Kidney (tissue), 14 donors: Measurements from ENCODE around the gene VMO1. TPM values are rescaled to one million over a fixed set of nuclear protein-coding genes. Genes with fewer than 3 reads are reported as not detected.

Source experiments
- DNase-seq, 5 donors: peaks; one replicate each; pipeline ENCODE4 v3.0.0-alpha.2; 2013 to 2020
- FAIRE-seq: peaks from 2 replicates; lab custom pipeline; 2012; peaks lifted over from hg19 to GRCh38; lab: Jason Lieb, UNC
- H3K27ac ChIP-seq, 2 donors: one replicate each; pipeline ENCODE4 v1.7.0; 2013; ENCODE audit warnings: low read depth in 2 of 2, low read length in 2 of 2, inconsistent platforms in 1 of 2
- H3K27me3 ChIP-seq: one replicate; pipeline ENCODE4 v1.7.1; 2013; ENCODE audit warnings: low read length, inconsistent platforms; ENCODE audit not compliant: control insufficient read depth, insufficient read depth
- H3K36me3 ChIP-seq, 3 donors: one replicate each; pipeline versions ENCODE4 v1.7.0 to v1.7.1; 2013; ENCODE audit warnings: low read length in 3 of 3, control low read depth in 1 of 3, inconsistent platforms in 1 of 3; ENCODE audit not compliant: insufficient read depth in 3 of 3, control insufficient read depth in 2 of 3
- H3K4me1 ChIP-seq, 3 donors: one replicate each; pipeline versions ENCODE4 v1.7.0 to v1.7.1; 2013; ENCODE audit warnings: low read length in 3 of 3, inconsistent platforms in 1 of 3, low read depth in 1 of 3; ENCODE audit not compliant: control insufficient read depth in 2 of 3, insufficient read depth in 2 of 3
- H3K4me3 ChIP-seq, 3 donors: one replicate each; pipeline versions ENCODE4 v1.7.0 to v1.8.1; 2013; ENCODE audit warnings: low read length in 3 of 3, control low read depth in 1 of 3, inconsistent platforms in 1 of 3
- H3K9ac ChIP-seq, 3 donors: one replicate each; pipeline versions ENCODE4 v1.7.0 to v1.7.1; 2013; ENCODE audit warnings: low read length in 3 of 3, control low read depth in 1 of 3, inconsistent platforms in 1 of 3
- H3K9me3 ChIP-seq, 3 donors: one replicate each; pipeline versions ENCODE4 v1.7.0 to v1.7.1; 2013; ENCODE audit warnings: low read length in 3 of 3, control low read depth in 1 of 3, inconsistent platforms in 1 of 3; ENCODE audit not compliant: control insufficient read depth in 2 of 3, insufficient read depth in 1 of 3
- CTCF ChIP-seq: IDR thresholded peaks from 3 replicates; pipeline ENCODE4 v1.5.1; 2012; ENCODE audit warnings: mild to moderate bottlenecking, moderate library complexity, borderline replicate concordance; ENCODE audit not compliant: insufficient read depth; ENCODE audit errors: extremely low read depth
- intact Hi-C: fragments of 100-400 bp; cut with DNase I; formaldehyde crosslinking; loops from one replicate; pipeline ENCODE4 v1.11.1; 2022
- polyA plus RNA-seq: library from polyadenylated mRNA; stranded (reverse); fragments of 350-450 nt; fragmentation: Illumina TruSeq; extraction: RNeasy Lipid Tissue Mini Kit (QIAGEN cat#74804); gene quantifications from one replicate; pipeline ENCODE4 v1.2.3, GENCODE V29; 2014; ENCODE audit warnings: low read depth, low replicate concordance; ENCODE audit not compliant: insufficient read depth
- total RNA-seq: library from RNA; stranded (reverse); fragmentation: NEBNext Ultra II Directional; extraction: Animal tissue kit (Norgen Biotek cat#: 25700); gene quantifications from one replicate; pipeline ENCODE4 v1.2.1, GENCODE V29; 2021
- donor health status: control.
- donor health status: control.
- donor health status: control.
- donor health status: control.
- donor health status: control.
- donor health status: DM: yes; HTN: yes; CAD: no.
- donor health status: Normal renal cell carcinoma (clear cell type).

Gene VMO1
- total and polyA plus RNA-seq, 2 donors from 2014 or later = 2.5 to 3.0 TPM

DNA sequence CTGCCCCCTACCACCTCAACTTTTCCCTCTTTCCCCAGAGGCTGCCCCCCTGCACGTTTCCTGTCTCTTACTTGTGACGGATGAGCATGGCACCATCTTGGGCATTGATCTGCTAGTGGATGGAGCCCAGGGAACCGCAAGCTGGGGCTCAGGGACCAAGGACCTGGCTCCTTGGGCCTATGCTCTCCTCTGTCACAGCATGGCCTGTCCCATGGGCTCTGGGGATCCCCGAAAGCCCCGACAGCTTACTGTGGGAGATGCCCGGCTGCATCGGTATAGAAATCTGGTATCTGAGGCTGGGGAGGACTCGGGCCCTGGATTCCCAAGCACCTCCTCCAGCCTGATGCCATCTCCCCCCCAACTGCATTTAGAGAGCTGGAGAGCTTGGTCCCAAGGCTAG is 44.6 kb downstream of the VMO1 start:
- no peak for TF ChIP-seq CTCF
- FAIRE-seq (no peak), DNase-seq (peak in 1 of 5 donors; percentile 29)
- Histone ChIP-seq H3K9me3 (no peaks in the 10 kb centered on the region), H3K4me3 (no peak overlapping the region), H3K27ac (no peak overlapping the region), H3K36me3 (no peaks in the 10 kb centered on the region), H3K9ac (no peak overlapping the region), H3K27me3 (peaks cover 11% of the 10 kb centered on the region), H3K4me1 (peaks cover 0 to 6% (median 0%) of the 10 kb centered on the region in 3 donors)
- intact Hi-C loops = no loop called here

GRCh38 chr17:4740584-4740983 is 45.6 kb downstream of the VMO1 start:
- Histone ChIP-seq H3K27me3 (peaks cover 11% of the 10 kb centered on the region), H3K4me1 (peaks cover 0 to 6% (median 0%) of the 10 kb centered on the region in 3 donors), H3K27ac (no peak overlapping the region), H3K9me3 (no peaks in the 10 kb centered on the region), H3K36me3 (no peaks in the 10 kb centered on the region), H3K4me3 (no peak overlapping the region), H3K9ac (no peak overlapping the region)
- no peak for TF ChIP-seq CTCF
- FAIRE-seq = no peak
- peak in 1 of 5 donors; percentile 69 for DNase-seq
- intact Hi-C loops = no loop called here

DNA sequence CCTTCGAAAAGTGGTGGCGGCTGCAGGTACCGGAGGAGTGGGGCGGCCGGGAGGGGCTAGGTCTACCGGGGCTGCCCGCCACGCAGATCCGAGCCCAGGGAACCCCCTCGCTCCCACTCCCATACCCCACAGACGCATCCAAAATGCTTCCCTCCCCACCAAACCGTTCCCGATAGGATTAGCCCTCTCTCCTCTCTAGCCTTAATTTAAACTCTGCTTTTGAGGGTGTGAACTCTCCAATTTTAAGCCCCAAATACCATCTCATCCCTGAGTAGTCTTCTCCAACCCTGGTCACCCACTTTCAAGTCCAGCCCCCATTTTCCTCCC is 46.2 kb downstream of the VMO1 start:
- no peak overlapping the region for H3K9ac ChIP-seq
- no peak for DNase-seq

More for the DNA sequence above, 46.2 kb downstream of the VMO1 start:
- H3K36me3 ChIP-seq = no peaks in the 10 kb centered on the region
- no peaks in the 10 kb centered on the region for H3K9me3 ChIP-seq
- H3K27me3 ChIP-seq = peaks cover 9% of the 10 kb centered on the region
- no peak for FAIRE-seq
- intact Hi-C loops = no loop called here
- H3K4me3 ChIP-seq = peak overlapping the region; percentile 3 to 76 (median 36)
- H3K4me1 ChIP-seq = peaks cover 0 to 6% (median 0%) of the 10 kb centered on the region in 3 donors
- H3K27ac ChIP-seq = no peak overlapping the region
- TF ChIP-seq CTCF = no peak
